Ovary (tissue), 3 donors: Measurements from ENCODE around the gene AP1B1.

Experiments
- CTCF ChIP-seq, 3 donors: fragments of 450-650 bp in 2 of 3; fragments of 200-600 bp in 1 of 3; IDR thresholded peaks; one replicate each; pipeline versions ENCODE4 v1.5.1 to v1.8.0; 2016 to 2022; ENCODE audit warnings: antibody characterized with exemption in 3 of 3, mild to moderate bottlenecking in 1 of 3
- POLR2A ChIP-seq: fragments of 450-650 bp; IDR thresholded peaks from one replicate; pipeline ENCODE4 v1.6.1; 2017; ENCODE audit warnings: antibody characterized with exemption, mild to moderate bottlenecking, moderate library complexity
- donor health status: DM: no; HTN: no; CAD: no.

GRCh38 chr22:29431986-29432385, 43.6 kb upstream of the AP1B1 start:
- no peak for TF ChIP-seq CTCF (IDR thresholded peaks at IDR 0.05)
- no peak for TF ChIP-seq POLR2A
